22Rv1 (cell line): ENCODE results near the gene KAZN.

Experiments
- CTCF ChIP-seq: fragments of 450-650 bp; IDR thresholded peaks from 2 replicates; pipeline ENCODE4 v1.5.1; 2017; ENCODE audit warnings: mild to moderate bottlenecking
- ZFX ChIP-seq: fragments of 450-650 bp; IDR thresholded peaks from 2 replicates; pipeline ENCODE4 v1.6.1; 2017; ENCODE audit warnings: antibody characterized with exemption, borderline replicate concordance

DNA sequence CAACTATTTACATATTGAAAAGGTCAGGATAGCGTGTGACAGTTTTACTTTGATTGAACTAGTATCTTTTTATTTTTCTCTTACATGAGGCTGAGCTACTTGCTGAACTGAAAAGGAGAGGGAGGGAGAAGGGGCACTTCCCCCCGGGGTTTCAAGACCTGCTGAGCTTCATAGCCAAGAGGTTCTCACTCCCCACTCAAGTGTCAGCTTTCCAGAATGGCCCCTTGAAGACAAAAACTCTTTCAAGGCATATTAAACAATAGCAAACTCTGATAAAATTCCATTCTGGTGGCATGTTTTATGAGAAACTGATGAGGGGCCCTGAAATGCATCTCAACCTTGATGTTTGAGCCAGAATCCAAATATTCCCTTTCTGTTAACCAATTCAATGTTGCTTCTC, 143.0 kb downstream of the KAZN start:
- no peak for TF ChIP-seq CTCF
- TF ChIP-seq ZFX = no peak
